GM18505 (cell line): ENCODE measurements around the gene TIMM8A.
A peak's percentile ranks its signal among the peaks of the same experiment; 100 is the strongest.
"Not testable (repeated sequence)": the region's sequence is repeated elsewhere in the genome, so short reads cannot be mapped to it uniquely, and the experiment has no call there.

ENCODE experiments used
- ATAC-seq: cut with Tn5 transposase; IDR thresholded peaks from one replicate; pipeline ENCODE4 v1.9.1; 2021; ENCODE audit not compliant: unreplicated experiment
- POLR2A ChIP-seq: IDR thresholded peaks from 4 replicates; pipeline ENCODE4 v1.6.1; 2011; ENCODE audit warnings: borderline replicate concordance; ENCODE audit not compliant: insufficient read depth, insufficient read length; ENCODE audit errors: extremely low read depth

TIMM8A gene

GRCh38 chrX:101383679-101384205, 35.2 kb upstream of the TIMM8A start:
- ATAC-seq, result peak; percentile 73
- TF ChIP-seq POLR2A, result peak; percentile 28

- TF ChIP-seq POLR2A, result no peak
- ATAC-seq, result no peak
Measured at GRCh38 chrX:101377547-101377946, 29.0 kb upstream of the TIMM8A start.

- peak; percentile 70 for ATAC-seq
Measured at GRCh38 chrX:101370888-101371504, 22.5 kb upstream of the TIMM8A start.

DNA sequence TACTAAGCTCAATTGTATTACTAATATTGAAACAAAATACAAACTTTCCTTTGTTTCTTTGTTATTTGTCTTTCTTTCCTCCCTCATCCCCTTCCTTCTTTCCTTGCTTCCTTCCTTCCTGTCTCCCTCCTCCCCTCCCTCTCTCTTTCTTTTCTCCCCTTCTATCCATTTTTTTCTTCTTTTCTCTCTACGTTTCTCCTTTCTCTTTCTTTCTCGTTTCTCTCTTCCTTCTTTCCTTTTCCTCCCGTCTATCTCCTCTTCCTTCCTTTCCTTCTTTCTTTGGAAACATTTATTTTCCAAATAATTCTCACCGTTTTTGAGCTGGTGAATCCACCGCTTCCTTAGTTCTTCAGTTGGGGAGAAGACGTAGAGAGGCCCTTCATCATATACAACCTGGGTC, 21.1 kb upstream of the TIMM8A start:
- ATAC-seq, result no peak
- TF ChIP-seq POLR2A, result no peak

More at GRCh38 chrX:101370888-101371504, 22.5 kb upstream of the TIMM8A start:
- TF ChIP-seq POLR2A, result no peak

- no peak for TF ChIP-seq POLR2A
- no peak for ATAC-seq
Measured at GRCh38 chrX:101368800-101369199, 20.3 kb upstream of the TIMM8A start.

- no peak for ATAC-seq
- no peak for TF ChIP-seq POLR2A
Measured at GRCh38 chrX:101365301-101365795, 16.8 kb upstream of the TIMM8A start.

DNA sequence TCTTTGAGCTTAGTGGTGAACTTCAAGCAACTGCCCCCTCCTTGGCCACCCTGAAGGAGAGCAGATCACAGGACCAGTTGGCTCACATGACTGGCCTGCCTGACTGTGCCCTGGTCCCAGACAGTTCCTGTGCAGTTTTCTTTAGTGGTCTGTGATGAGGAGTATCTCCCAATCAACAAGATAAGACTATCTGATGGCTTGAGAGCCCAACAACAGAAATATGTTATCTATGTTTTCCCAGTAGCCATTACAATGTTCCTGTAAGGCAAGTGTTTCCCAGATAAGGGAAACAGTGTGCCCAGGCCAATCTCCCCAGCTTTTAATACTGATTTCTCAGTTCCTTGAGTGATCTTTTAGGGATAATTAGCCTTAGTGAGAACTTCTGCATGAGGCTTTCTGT, 14.2 kb upstream of the TIMM8A start:
- ATAC-seq, result no peak
- no peak for TF ChIP-seq POLR2A

DNA sequence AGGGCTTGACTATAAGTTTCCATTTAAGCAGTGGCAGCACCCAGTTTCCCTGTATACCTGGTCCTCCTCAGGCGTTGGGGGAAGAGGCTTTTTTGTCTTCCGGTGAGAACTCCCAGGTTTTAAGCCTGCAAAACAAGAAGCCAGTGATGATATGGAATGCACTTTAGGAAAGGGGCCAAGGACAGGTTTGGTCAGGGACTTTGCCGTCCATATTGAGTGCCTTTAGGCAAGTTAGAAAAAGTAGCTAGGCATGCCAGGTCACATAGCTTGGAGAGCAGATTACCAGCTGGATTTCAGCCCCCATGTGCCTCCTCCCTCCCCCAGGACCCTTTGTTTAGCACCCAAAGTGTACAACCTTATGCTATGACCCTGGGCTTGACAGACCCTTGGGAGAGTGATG, 13.6 kb upstream of the TIMM8A start:
- TF ChIP-seq POLR2A, result no peak
- no peak for ATAC-seq

GRCh38 chrX:101360390-101360789, 11.8 kb upstream of the TIMM8A start:
- no peak for ATAC-seq
- no peak for TF ChIP-seq POLR2A

DNA sequence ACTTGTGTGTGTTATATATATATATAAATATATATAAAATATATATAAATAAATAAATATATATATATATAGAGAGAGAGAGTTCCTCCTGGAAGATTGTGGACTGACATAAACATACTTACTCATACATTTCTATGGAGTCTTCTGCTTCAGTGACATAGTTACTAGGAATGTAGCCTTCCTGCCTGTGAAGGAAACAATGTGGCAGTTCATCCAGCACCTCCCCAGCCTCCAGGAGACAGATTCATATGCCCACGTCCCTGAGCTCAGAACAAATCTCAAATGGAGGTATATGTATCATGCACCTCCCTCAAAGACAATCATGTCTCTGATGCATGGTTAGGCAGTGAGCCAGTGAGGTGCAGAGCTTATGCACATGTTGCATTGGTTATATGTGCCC, 11.4 kb upstream of the TIMM8A start:
- no peak for ATAC-seq
- TF ChIP-seq POLR2A, result no peak

DNA sequence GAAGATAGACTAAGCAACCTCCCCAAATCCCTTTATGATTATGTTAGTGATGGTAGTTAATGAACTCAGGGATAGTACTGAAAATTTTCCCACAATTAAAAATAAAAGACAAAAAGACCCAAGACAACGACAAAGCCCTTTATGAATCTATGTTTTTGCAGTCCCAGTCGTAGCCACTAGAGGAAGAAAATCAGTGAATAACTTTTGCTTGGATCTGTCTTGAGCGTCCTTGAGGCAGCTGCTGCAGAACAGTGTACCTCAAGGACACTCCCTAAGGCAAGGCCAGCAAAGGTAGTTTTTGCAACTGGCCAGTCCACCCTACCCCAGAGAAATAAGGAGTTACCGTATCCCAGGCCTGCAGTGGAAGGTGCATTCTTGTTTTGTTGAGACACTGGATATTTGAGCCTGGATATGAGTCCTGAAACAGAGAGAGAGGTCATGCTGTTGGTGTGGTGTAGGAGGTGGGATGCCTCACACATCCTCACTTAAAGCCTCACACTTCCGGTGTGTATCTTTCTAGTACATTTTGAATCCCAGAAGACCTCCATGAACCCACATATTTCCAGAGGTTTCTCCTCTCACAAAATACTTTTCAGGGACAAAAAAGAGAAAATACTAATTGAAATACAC, 8.7 kb upstream of the TIMM8A start:
- TF ChIP-seq POLR2A, result no peak
- no peak for ATAC-seq

DNA sequence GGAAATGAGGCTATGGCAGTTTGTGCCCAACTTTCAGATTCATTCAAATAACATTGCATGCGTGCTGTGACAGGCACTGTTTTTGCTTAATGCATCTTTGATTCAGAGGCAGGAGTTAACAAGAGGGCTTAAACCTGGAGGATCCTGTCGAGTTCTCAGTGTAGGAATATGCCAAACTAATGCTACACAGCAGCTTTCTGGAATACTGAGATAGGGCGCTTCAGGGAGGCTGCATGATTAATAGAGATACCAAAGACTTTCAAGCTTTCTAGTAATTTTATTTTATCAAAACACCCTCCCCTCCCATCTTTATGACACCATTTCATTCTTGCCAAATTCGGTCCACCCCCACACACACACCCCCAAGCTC, 636 bp upstream of the TIMM8A start:
- no peak for TF ChIP-seq POLR2A
- ATAC-seq, result no peak

GRCh38 chrX:101347859-101348451, 587 bp downstream of the TIMM8A start:
- no peak for TF ChIP-seq POLR2A
- ATAC-seq, result peak; percentile 7

GRCh38 chrX:101337776-101338271, 10.7 kb downstream of the TIMM8A start:
- ATAC-seq, result no peak
- TF ChIP-seq POLR2A, result no peak

DNA sequence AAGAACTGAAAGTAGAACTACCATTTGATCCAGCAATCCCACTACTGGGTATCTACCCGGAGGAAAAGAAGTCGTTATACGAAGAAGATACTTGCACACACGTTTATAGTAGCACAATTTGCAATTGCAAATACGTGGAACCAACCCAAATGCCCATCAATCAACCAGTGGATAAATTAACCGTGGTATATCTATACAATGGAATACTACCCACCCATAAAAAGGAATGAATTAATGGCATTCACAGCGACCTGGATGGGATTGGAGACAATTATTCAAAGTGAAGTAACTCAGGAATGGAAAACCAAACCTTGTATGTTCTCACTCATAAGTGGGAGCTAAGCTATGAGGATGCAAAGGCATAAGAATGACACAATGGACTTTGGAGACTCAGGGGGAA, 14.2 kb downstream of the TIMM8A start:
- not testable (repeated sequence) for ATAC-seq

- ATAC-seq, result not testable (repeated sequence)
Measured at GRCh38 chrX:101326600-101326999, 21.9 kb downstream of the TIMM8A start.
